Activated naive CD4-positive, alpha-beta T cell treated with anti-CD3 and anti-CD28 coated beads for 36 hours (primary cell): ENCODE measurements around the gene TRPV5. TPM values are rescaled to one million over a fixed set of nuclear protein-coding genes. Genes with fewer than 3 reads are reported as not detected.

ENCODE experiments used
- CTCF ChIA-PET: fragments of 350-600 bp; sonication (Branson Sonifier 250); formaldehyde crosslinking; loops from one replicate; lab custom pipeline; 2021; ENCODE audit warnings: antibody characterized with exemption; lab: Charles Lee
- DNase-seq: peaks from one replicate; pipeline ENCODE4 v3.0.0-alpha.2; 2020
- H3K27ac Mint-ChIP-seq: one replicate; pipeline ENCODE4 v1.8.0; 2021; ENCODE audit warnings: mild to moderate bottlenecking, mixed read lengths
- H3K27me3 Mint-ChIP-seq: one replicate; pipeline ENCODE4 v1.8.0; 2021; ENCODE audit warnings: low read depth, mixed read lengths
- H3K36me3 Mint-ChIP-seq: one replicate; pipeline ENCODE4 v1.8.0; 2021; ENCODE audit warnings: low read depth, mixed read lengths
- H3K4me1 Mint-ChIP-seq: one replicate; pipeline ENCODE4 v1.8.0; 2021; ENCODE audit warnings: low read depth, mixed read lengths
- H3K4me3 Mint-ChIP-seq: one replicate; pipeline ENCODE4 v1.8.0; 2021; ENCODE audit warnings: mild to moderate bottlenecking, moderate library complexity, mixed read lengths
- H3K9me3 Mint-ChIP-seq: one replicate; pipeline ENCODE4 v1.8.0; 2021; ENCODE audit warnings: mixed read lengths
- intact Hi-C: fragments of 100-400 bp; cut with micrococcal nuclease; formaldehyde crosslinking; loops from one replicate; pipeline ENCODE4 v1.15.1; 2023
- total RNA-seq, 2 experiments: library from RNA; stranded (reverse); gene quantifications; one replicate each; pipeline ENCODE4 v1.2.3, GENCODE V29; 2021

The TRPV5 gene
- total RNA-seq, 2 experiments from 2014 or later: not detected

DNA sequence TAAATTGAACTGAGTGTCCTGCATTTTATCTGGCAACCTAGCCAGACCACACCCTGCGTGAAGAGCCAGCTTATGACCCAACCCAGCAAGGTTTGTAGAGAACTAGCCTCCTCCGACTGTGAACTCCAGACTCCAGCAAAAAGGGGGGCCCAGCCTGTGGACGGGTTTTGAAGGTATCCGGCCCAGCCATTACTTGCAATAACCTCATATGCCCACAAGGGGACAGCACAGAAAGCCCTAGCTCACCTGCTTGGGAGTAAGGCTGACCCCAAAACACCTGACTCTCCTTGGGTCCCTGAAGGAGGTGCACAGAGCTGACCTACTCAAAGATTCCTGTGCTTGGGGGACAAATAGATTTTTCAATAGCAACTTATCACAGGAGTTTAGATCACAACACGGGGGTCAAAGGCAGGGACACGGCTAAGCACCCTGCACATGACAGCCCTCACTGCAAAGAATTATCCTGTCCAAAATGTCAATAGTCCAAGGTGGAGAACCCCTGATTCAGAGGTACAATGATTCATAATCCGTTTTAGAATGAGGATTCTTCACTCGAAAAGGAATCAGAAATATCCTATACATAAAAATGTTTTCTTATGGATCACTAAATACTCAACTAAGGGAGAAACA is 52.6 kb downstream of the TRPV5 start:
- H3K4me1 Mint-ChIP-seq: peaks cover 1% of the 10 kb centered on the region
- H3K9me3 Mint-ChIP-seq: no peaks in the 10 kb centered on the region
- CTCF ChIA-PET: interaction anchor here (0.6 to 5.6 kb wide), 27 partner anchors 9 to 578 kb away, joined by 3 to 65 read pairs (median 3); no protein-coding TSS in a partner anchor
- no peaks in the 10 kb centered on the region for H3K27me3 Mint-ChIP-seq
- H3K27ac Mint-ChIP-seq: no peak overlapping the region
- DNase-seq: peak; percentile 69
- intact Hi-C loops: loop anchor here (1.0 kb wide), 3 partner anchors 27 to 334 kb away; no protein-coding TSS in a partner anchor
- H3K4me3 Mint-ChIP-seq: no peak overlapping the region
- no peaks in the 10 kb centered on the region for H3K36me3 Mint-ChIP-seq

DNA sequence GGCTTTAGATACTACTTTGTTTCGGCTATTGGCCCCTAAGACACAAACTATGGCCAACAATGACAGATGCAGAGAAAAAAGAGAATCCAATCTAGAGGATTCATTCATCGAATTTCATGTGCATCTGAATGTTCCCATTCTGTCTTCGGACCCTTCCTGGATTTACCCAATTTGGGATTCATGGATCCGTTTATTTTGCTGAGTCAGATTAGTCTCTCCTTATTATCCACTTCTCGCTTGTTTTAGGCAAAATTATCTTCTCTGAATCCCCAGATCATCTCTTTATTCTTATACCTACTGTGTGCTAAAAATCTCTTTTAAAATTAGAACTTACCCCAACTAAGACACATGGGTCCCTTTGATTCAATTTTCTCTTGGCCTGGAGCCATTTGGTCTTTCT is 54.5 kb downstream of the TRPV5 start:
- Mint-ChIP-seq H3K27ac (no peak overlapping the region), H3K9me3 (no peaks in the 10 kb centered on the region), H3K36me3 (no peaks in the 10 kb centered on the region), H3K27me3 (no peaks in the 10 kb centered on the region), H3K4me3 (no peak overlapping the region), H3K4me1 (peaks cover 1% of the 10 kb centered on the region)
- DNase-seq: no peak
- intact Hi-C loops: no loop called here
- CTCF ChIA-PET: interaction anchor here (0.8 to 5.6 kb wide), 8 partner anchors 8 to 555 kb away, joined by 3 to 65 read pairs (median 4); no protein-coding TSS in a partner anchor

DNA sequence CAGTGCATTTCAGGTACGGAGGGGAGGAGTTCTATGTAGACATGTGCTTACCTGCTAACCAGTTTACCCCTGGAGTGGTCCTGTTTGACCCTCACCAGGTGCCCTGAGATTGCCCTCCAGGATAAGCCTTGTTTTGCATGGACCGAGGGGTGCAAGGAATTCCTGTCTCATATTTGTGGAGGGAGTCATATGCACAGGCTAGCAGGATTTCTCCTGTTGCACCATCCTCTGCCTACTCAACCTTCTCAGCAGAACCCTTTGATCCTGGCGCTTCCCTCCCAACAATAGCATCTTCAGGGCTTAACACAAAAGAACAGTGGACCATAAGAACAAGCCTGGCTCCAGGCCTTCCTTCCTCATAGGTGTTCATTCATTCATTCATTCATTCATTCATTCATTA is 55.2 kb downstream of the TRPV5 start:
- no peaks in the 10 kb centered on the region for H3K36me3 Mint-ChIP-seq
- H3K27ac Mint-ChIP-seq: no peak overlapping the region
- H3K4me1 Mint-ChIP-seq: peaks cover 1% of the 10 kb centered on the region
- H3K9me3 Mint-ChIP-seq: no peaks in the 10 kb centered on the region
- DNase-seq: no peak
- intact Hi-C loops: no loop called here
- CTCF ChIA-PET: interaction anchor here (1.2 to 5.6 kb wide), 3 partner anchors 104 to 344 kb away, joined by 3 to 65 read pairs (median 3); no protein-coding TSS in a partner anchor
- H3K27me3 Mint-ChIP-seq: no peaks in the 10 kb centered on the region
- H3K4me3 Mint-ChIP-seq: no peak overlapping the region

DNA sequence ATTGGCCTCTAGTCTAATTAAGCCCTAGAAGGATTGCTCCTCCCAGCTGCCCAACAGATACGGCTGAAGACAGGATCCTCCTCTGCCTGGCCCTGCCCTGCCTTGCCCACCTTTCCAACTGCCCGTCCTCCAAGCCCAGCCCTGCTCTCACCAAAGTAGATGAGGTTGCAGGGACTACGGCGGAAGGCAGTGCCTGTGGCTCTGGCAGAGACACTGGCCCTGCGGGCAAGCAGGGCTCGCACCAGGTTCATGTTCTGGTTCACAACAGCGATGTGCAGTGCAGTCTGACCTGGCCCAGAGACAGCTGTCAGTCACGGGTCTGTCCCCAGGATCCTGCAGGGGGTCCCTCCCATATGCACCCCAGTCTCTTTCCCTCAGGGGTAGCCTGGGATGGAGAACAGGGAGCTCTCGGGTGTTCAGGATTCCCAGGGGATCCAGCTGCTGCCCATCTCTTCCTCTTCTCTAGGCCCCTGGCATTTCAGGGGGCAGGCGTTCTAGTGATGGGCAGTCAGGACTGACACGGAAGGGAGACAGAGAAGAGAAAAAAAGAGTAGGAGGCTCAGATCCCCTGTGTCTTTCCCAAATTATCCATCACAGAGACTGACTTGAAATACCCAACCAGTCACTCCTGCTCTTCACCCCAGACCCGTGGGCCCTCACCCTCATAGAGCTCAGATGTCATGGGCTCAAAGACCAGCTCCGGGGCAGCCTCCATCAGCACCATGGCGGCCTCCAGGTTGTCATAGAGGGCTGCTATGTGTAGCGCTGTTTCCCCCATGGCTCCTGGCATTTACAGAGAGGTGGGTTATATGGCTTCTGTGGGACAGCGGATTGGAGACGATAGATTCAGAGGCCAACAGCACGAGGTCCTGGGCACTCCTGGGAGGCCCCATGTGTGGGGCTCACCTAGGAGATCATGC is 56.3 kb downstream of the TRPV5 start:
- Mint-ChIP-seq H3K36me3 (no peaks in the 10 kb centered on the region), H3K9me3 (no peaks in the 10 kb centered on the region), H3K4me1 (peaks cover 1% of the 10 kb centered on the region), H3K27me3 (no peaks in the 10 kb centered on the region), H3K27ac (no peak overlapping the region), H3K4me3 (no peak overlapping the region)
- intact Hi-C loops: no loop called here
- CTCF ChIA-PET: interaction anchor here (0.6 to 1.1 kb wide), 3 partner anchors 124 to 275 kb away, joined by 3 to 6 read pairs (median 4); no protein-coding TSS in a partner anchor
- no peak for DNase-seq

DNA sequence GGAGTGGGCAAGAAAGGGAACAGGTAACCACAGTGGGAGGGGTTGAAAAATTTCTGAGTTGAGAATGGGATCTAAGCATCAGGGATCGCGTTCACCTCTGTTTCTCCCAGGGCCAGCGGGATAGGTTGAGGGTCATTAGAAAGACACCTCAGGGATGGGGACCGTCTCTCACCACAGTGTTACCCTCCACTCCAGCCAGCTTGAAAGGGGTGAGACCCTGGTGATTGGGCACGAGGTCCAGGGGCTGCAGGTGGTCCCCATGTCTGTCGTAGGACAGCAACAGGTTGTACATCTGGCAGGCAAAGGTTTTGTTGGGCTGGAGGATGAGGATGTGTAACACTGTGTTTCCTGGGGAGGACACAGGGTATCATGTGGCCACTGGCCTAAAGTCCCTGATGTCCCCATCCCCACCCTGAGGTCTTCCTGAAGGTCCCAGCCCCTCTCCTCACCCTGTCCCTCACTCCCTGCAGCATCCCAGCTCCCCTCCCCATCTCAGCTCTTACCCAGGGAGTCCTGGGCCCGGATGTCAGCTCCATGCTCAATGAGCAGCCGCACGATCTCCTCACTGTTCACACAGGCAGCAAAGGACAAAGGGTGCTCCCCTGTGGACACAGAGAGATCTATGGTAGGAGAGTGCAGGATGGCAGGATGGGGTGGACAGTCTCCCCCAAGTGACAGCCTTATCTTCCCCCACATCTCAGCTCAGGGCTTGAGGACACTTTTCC is 57.1 kb downstream of the TRPV5 start:
- CTCF ChIA-PET: interaction anchor here (0.6 to 1.1 kb wide), 2 partner anchors 126 to 274 kb away, joined by 3 to 4 read pairs; no protein-coding TSS in a partner anchor
- DNase-seq: no peak
- Mint-ChIP-seq H3K36me3 (no peaks in the 10 kb centered on the region), H3K9me3 (no peaks in the 10 kb centered on the region), H3K4me1 (peaks cover 1% of the 10 kb centered on the region), H3K27me3 (no peaks in the 10 kb centered on the region), H3K4me3 (no peak overlapping the region), H3K27ac (no peak overlapping the region)
- intact Hi-C loops: no loop called here

DNA sequence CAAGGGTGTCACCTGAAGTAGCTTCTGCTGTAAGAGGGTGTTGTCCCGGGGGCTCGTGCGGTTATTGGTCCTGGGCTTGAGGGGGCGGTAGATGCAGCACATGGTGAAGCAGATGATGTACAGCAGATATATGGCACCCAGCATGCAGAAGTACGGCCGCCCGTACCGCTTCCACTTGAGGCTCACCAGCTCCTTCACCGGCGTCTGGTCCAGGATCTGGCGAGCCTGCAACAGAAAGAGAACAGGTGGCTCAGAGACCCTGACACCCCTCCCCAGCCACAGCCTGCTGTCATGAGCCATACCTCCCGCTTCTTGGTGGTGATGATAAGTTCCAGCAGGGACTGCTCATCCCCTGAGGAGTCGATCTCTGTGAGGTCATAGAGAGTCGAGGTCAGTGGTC is 58.1 kb downstream of the TRPV5 start:
- H3K9me3 Mint-ChIP-seq: no peaks in the 10 kb centered on the region
- peaks cover 2% of the 10 kb centered on the region for H3K36me3 Mint-ChIP-seq
- intact Hi-C loops: no loop called here
- H3K27ac Mint-ChIP-seq: no peak overlapping the region
- H3K4me1 Mint-ChIP-seq: no peaks in the 10 kb centered on the region
- H3K4me3 Mint-ChIP-seq: no peak overlapping the region
- no peaks in the 10 kb centered on the region for H3K27me3 Mint-ChIP-seq
- no peak for DNase-seq
- CTCF ChIA-PET: no interaction called here

DNA sequence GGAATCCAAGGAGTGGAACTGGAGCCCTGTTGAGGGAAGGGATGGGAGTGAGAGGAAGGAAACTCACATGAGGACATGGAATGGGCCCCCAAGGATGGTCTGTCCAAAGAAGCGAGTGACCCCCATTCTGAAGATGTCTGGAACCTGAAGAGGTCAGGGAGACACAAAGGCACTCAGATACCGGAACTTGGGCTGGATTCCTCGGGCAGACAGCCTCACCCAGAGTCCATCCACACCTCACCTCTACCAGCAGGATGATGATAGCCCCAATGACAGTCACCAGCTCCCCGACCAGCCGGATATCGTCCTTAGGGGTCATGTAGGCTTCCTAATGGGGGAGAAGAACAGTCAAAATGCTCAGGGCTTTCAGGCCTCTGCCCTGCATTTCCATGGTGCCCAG is 58.7 kb downstream of the TRPV5 start:
- intact Hi-C loops: no loop called here
- no peaks in the 10 kb centered on the region for H3K9me3 Mint-ChIP-seq
- no peaks in the 10 kb centered on the region for H3K4me1 Mint-ChIP-seq
- CTCF ChIA-PET: no interaction called here
- no peak overlapping the region for H3K4me3 Mint-ChIP-seq
- H3K27ac Mint-ChIP-seq: no peak overlapping the region
- no peaks in the 10 kb centered on the region for H3K27me3 Mint-ChIP-seq
- H3K36me3 Mint-ChIP-seq: peaks cover 4% of the 10 kb centered on the region
- DNase-seq: no peak

DNA sequence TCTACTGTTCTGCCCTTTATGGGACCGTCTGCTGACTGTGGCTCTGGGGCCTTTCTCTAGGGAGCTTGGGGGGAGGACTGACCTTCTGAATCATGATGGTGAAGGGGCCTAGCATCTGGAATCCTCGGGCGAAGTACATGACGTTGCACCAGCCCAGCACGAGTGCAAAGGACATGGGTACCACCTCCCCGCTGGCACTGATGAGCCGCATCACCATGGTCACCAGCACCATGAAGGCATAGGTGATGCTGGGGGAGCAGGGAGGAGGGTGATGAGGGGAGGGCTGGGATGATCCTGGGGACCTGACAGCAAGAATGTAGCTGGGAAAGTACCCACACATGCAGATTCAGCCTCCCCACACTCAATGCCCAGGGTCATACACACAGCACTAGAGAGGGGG is 59.1 kb downstream of the TRPV5 start:
- Mint-ChIP-seq H3K27me3 (no peaks in the 10 kb centered on the region), H3K4me3 (no peak overlapping the region), H3K4me1 (no peaks in the 10 kb centered on the region), H3K27ac (no peak overlapping the region), H3K9me3 (no peaks in the 10 kb centered on the region), H3K36me3 (peaks cover 5% of the 10 kb centered on the region)
- no peak for DNase-seq
- intact Hi-C loops: no loop called here
- CTCF ChIA-PET: interaction anchor here (1.2 kb wide), 1 partner anchor 30 kb away, joined by 3 read pairs; no protein-coding TSS in a partner anchor

DNA sequence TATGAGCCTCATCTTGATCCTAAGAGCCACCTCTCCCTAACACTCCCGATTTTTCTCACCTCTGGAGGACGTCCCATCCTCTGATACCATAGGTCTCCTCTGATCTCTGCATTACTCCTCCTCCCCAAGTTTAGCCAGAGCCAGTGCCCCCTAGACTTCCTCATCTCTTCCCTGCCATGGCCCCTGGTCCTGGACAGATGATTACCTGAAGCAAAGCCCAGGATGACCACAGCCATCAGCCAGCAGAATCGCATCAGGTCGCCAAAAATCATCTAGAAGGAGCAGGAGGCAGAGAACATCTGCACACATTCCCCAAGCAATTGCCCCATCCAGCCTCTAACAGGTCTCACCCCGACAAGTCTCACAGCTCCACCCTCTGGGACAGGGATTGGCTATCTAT is 59.7 kb downstream of the TRPV5 start:
- CTCF ChIA-PET: interaction anchor here (0.8 to 2.1 kb wide), 9 partner anchors 27 to 570 kb away, joined by 3 to 7 read pairs (median 3); no protein-coding TSS in a partner anchor
- Mint-ChIP-seq H3K4me1 (no peaks in the 10 kb centered on the region), H3K9me3 (no peaks in the 10 kb centered on the region), H3K27ac (no peak overlapping the region), H3K36me3 (peaks cover 5% of the 10 kb centered on the region), H3K27me3 (no peaks in the 10 kb centered on the region), H3K4me3 (no peak overlapping the region)
- DNase-seq: no peak
- intact Hi-C loops: no loop called here

DNA sequence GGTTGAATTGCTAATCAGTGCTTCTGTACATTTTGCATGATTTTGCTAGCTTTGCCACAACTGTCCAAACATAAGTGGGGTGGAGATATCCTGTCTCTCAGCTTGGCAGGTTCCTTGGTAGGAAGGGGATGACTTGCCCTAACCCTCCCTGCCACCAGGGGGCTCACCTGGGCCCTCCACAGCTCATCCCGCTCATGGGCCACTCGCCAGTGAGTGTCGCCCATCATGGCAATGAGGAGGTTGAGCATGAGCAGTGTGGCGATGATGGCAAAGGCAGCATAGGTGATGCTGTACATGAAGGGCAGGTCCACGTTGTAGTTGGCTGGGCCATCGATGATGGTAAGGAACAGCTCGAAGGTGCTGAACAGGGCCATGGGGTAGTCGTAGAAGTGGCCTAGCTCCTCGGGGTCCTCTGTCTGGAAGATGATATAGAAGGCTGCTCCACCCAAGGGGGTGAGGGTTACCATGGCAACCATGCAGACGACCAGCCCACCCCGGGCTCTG is 60.2 kb downstream of the TRPV5 start:
- Mint-ChIP-seq H3K4me3 (no peak overlapping the region), H3K27ac (no peak overlapping the region), H3K36me3 (peaks cover 5% of the 10 kb centered on the region), H3K9me3 (no peaks in the 10 kb centered on the region), H3K4me1 (no peaks in the 10 kb centered on the region), H3K27me3 (no peaks in the 10 kb centered on the region)
- peak; percentile 42 for DNase-seq
- CTCF ChIA-PET: interaction anchor here (0.6 to 2.1 kb wide), 21 partner anchors 9 to 608 kb away, joined by 3 to 7 read pairs (median 3); no protein-coding TSS in a partner anchor
- intact Hi-C loops: no loop called here

DNA sequence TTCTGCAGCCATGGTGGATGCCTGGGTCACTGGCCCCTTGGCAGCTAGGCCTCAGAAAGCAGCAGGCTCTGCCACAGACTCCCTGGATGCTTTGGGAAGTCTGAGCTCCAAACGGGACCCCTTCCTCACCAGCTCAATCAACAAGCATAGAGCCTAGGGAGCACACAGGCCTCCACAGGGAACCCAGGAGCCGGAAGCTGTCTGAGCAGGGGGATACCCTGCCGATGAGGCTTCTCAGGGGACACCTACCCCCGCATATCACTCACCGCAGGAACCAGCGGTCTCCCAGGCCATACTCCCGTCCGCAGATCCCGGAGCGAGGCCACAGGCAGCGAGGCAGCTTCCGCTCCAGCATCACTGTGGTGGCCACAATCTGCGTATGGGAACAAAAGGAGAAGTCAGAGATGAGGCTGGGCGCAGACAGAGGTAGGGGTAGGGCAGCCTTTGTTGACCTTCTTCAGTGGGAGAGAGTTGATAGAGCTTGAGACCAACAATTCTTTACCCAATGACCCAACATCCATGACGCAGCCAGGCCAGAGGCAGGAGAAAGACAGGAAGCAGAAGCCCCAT is 61.4 kb downstream of the TRPV5 start:
- intact Hi-C loops: no loop called here
- Mint-ChIP-seq H3K9me3 (no peaks in the 10 kb centered on the region), H3K4me1 (no peaks in the 10 kb centered on the region), H3K27me3 (no peaks in the 10 kb centered on the region), H3K4me3 (no peak overlapping the region), H3K36me3 (peaks cover 5% of the 10 kb centered on the region), H3K27ac (no peak overlapping the region)
- CTCF ChIA-PET: interaction anchor here (0.9 to 2.1 kb wide), 6 partner anchors 9 to 533 kb away, joined by 3 to 7 read pairs (median 4); no protein-coding TSS in a partner anchor
- no peak for DNase-seq
